C4-2B (cell line): Measurements from ENCODE around the gene DPM2.

Source experiments
- H3K27ac ChIP-seq: fragments of 450-650 bp; 2 replicates; pipeline ENCODE4 v1.5.1; 2017
- CTCF ChIP-seq: fragments of 450-650 bp; conservative IDR thresholded peaks from 2 replicates; pipeline ENCODE4 v1.5.1; 2017; ENCODE audit warnings: mild to moderate bottlenecking
- ZFX ChIP-seq: fragments of 450-650 bp; IDR thresholded peaks from 2 replicates; pipeline ENCODE4 v1.6.1; 2017

DPM2 gene

GRCh38 chr9:127971357-127972235 lies 33.9 kb upstream of the DPM2 start:
- TF ChIP-seq CTCF = no peak
- no peak for TF ChIP-seq ZFX
- peak overlapping the region; percentile 85 for H3K27ac ChIP-seq

GRCh38 chr9:127970401-127971313 lies 33.0 kb upstream of the DPM2 start:
- peak overlapping the region; percentile 85 for H3K27ac ChIP-seq
- TF ChIP-seq CTCF (no peak), ZFX (no peak)

DNA sequence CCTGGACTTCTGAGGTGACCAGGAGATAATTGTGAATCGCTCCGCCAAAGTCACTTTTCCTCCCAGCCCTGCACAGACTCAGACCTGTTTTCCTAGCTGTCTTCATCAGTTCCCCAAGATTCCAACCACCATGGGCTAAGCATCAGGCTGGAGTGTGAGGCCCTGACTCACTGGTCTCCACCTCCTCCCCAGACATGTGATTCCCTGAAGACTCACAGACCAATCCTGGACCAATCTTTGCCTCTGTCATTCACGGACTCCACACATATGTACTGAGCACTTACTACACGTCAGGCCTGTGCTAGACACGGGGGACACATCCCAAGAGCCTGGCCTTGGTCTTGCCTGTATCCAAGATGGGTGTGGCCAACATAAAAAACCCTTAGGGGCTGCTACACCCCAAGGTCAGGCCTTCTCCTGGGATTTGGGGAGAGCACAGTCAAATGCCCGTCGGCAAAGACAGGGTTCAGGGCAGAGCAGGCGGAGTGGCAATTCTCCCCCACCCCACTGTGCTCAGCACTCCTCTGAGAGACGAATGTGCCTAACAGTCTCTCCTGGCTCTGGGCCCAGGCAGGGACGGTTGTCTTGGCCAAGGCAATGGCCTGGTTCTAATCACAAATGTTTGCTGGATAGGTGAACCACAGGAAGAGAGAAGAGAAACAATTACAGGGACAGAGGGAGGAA lies 31.2 kb upstream of the DPM2 start:
- TF ChIP-seq ZFX = no peak
- no peak for TF ChIP-seq CTCF
- peak overlapping the region; percentile 85 for H3K27ac ChIP-seq

DNA sequence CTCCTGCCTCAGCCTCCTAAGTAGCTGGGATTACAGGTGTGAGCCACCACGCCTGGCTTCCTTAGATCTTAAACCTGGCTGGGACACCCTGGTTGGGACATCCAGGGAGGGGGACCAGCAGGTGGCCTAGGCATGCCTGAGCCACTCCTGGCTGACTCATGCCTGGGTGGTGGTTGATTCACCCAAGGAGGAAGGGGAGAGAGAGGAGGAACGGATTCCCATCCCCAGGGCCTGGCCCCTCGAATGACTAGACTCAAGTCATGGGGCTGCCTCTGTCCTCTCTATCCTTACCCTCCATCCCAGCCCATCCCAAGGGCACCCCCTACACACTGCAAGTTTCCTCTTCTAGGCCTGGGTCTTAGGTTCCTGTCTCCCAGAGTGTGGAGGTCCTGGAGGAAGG lies 30.4 kb upstream of the DPM2 start:
- TF ChIP-seq CTCF = no peak
- no peak for TF ChIP-seq ZFX
- peak overlapping the region; percentile 85 for H3K27ac ChIP-seq

GRCh38 chr9:127967151-127967809 lies 29.6 kb upstream of the DPM2 start:
- H3K27ac ChIP-seq = peak overlapping the region; percentile 85
- TF ChIP-seq ZFX = no peak
- TF ChIP-seq CTCF = no peak

GRCh38 chr9:127966416-127967150 lies 28.9 kb upstream of the DPM2 start:
- TF ChIP-seq ZFX = no peak
- no peak for TF ChIP-seq CTCF
- H3K27ac ChIP-seq = peak overlapping the region; percentile 85
